ENCODE results near the gene MAGI3. TPM values are rescaled to one million over a fixed set of nuclear protein-coding genes. Genes with fewer than 3 reads are reported as not detected.
"Not testable (repeated sequence)": the region's sequence is repeated elsewhere in the genome, so short reads cannot be mapped to it uniquely, and the experiment has no call there.

The MAGI3 gene
- total and polyA plus RNA-seq, 5 donors from 2014 or later, result 1.4 to 4.9 (median 2.5) TPM

- H3K36me3 ChIP-seq (ENCODE audit: control insufficient read depth, insufficient read depth, low read length); H3K36me3 Mint-ChIP-seq; H3K27me3 ChIP-seq (ENCODE audit: control insufficient read depth, insufficient read depth, low read length); H3K4me1 Mint-ChIP-seq; ATAC-seq (ENCODE audit: low read depth in 2 of 2); H3K4me3 ChIP-seq (ENCODE audit: low read depth, low read length); DNase-seq; H3K27ac Mint-ChIP-seq; H3K9me3 ChIP-seq (ENCODE audit: control insufficient read depth in 2 of 2, low read length in 2 of 2); H3K27me3 Mint-ChIP-seq; H3K4me3 Mint-ChIP-seq; H3K4me1 ChIP-seq (ENCODE audit: control insufficient read depth, insufficient read depth, low read length, poor library complexity, severe bottlenecking); H3K27ac ChIP-seq (ENCODE audit: insufficient read depth, low read length, poor library complexity, severe bottlenecking): not testable (repeated sequence)
- peaks cover 0 to 24% (median 12%) of the 10 kb centered on the region in 7 donors for H3K9me3 Mint-ChIP-seq
Observed at GRCh38 chr1:113575744-113576260, 185.5 kb downstream of the MAGI3 start.

DNA sequence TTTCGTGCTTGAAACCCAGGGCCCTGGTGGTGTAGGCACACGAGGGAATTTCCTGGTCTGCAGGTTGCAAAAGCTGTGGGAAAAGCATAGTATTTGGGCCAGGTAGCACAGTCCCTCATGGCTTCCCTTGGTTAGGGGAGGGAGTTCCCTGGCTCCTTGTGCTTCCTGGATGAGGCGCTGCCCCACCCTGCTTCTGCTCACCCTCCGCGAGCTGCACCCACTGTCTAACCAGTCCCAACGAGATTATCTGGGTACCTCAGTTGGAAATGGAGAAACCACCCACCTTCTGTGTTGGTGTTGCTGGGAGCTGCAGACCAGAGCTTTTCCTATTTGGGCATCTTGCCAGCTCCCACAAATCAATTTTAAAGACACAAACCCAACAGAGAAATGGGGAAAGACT, 186.0 kb downstream of the MAGI3 start:
- Mint-ChIP-seq H3K9me3 (peaks cover 0 to 20% (median 11%) of the 10 kb centered on the region in 7 donors), H3K27me3 (peaks cover 3% of the 10 kb centered on the region)
- no peak for ATAC-seq (ENCODE audit: low read depth in 2 of 2)

GRCh38 chr1:113579256-113580018, 189.1 kb downstream of the MAGI3 start:
- Histone ChIP-seq H3K4me3 (ENCODE audit: low read depth, low read length) (no peak overlapping the region), H3K27ac (ENCODE audit: insufficient read depth, low read length, poor library complexity, severe bottlenecking) (no peak overlapping the region), H3K36me3 (ENCODE audit: control insufficient read depth, insufficient read depth, low read length) (no peaks in the 10 kb centered on the region), H3K27me3 (ENCODE audit: control insufficient read depth, insufficient read depth, low read length) (no peaks in the 10 kb centered on the region), H3K4me1 (ENCODE audit: control insufficient read depth, insufficient read depth, low read length, poor library complexity, severe bottlenecking) (no peaks in the 10 kb centered on the region), H3K9me3 (ENCODE audit: control insufficient read depth in 2 of 2, low read length in 2 of 2) (no peaks in the 10 kb centered on the region)
- ATAC-seq (ENCODE audit: low read depth in 2 of 2) (no peak), DNase-seq (no peak)
- no peaks in the 10 kb centered on the region for H3K27me3 Mint-ChIP-seq
- H3K9me3 Mint-ChIP-seq, result peaks cover 0 to 5% (median 0%) of the 10 kb centered on the region in 7 donors
- H3K27ac Mint-ChIP-seq, result no peak overlapping the region
- no peaks in the 10 kb centered on the region for H3K36me3 Mint-ChIP-seq
- no peaks in the 10 kb centered on the region for H3K4me1 Mint-ChIP-seq
- H3K4me3 Mint-ChIP-seq, result no peak overlapping the region

More for the DNA sequence above, 186.0 kb downstream of the MAGI3 start:
- Histone ChIP-seq H3K9me3 (ENCODE audit: control insufficient read depth in 2 of 2, low read length in 2 of 2) (no peaks in the 10 kb centered on the region), H3K27ac (ENCODE audit: insufficient read depth, low read length, poor library complexity, severe bottlenecking) (no peak overlapping the region), H3K27me3 (ENCODE audit: control insufficient read depth, insufficient read depth, low read length) (no peaks in the 10 kb centered on the region), H3K36me3 (ENCODE audit: control insufficient read depth, insufficient read depth, low read length) (no peaks in the 10 kb centered on the region), H3K4me1 (ENCODE audit: control insufficient read depth, insufficient read depth, low read length, poor library complexity, severe bottlenecking) (no peaks in the 10 kb centered on the region), H3K4me3 (ENCODE audit: low read depth, low read length) (no peak overlapping the region)
- DNase-seq, result no peak
- no peak overlapping the region for H3K4me3 Mint-ChIP-seq
- no peaks in the 10 kb centered on the region for H3K4me1 Mint-ChIP-seq
- H3K36me3 Mint-ChIP-seq, result no peaks in the 10 kb centered on the region
- H3K27ac Mint-ChIP-seq, result no peak overlapping the region

- Mint-ChIP-seq H3K27ac (no peak overlapping the region), H3K9me3 (peaks cover 0 to 5% (median 0%) of the 10 kb centered on the region in 7 donors), H3K4me3 (no peak overlapping the region), H3K36me3 (no peaks in the 10 kb centered on the region), H3K27me3 (no peaks in the 10 kb centered on the region), H3K4me1 (no peaks in the 10 kb centered on the region)
- Histone ChIP-seq H3K9me3 (ENCODE audit: control insufficient read depth in 2 of 2, low read length in 2 of 2) (no peaks in the 10 kb centered on the region), H3K27me3 (ENCODE audit: control insufficient read depth, insufficient read depth, low read length) (no peaks in the 10 kb centered on the region), H3K27ac (ENCODE audit: insufficient read depth, low read length, poor library complexity, severe bottlenecking) (no peak overlapping the region), H3K4me1 (ENCODE audit: control insufficient read depth, insufficient read depth, low read length, poor library complexity, severe bottlenecking) (no peaks in the 10 kb centered on the region), H3K4me3 (ENCODE audit: low read depth, low read length) (no peak overlapping the region), H3K36me3 (ENCODE audit: control insufficient read depth, insufficient read depth, low read length) (no peaks in the 10 kb centered on the region)
- DNase-seq (no peak), ATAC-seq (ENCODE audit: low read depth in 2 of 2) (no peak)
Observed at GRCh38 chr1:113581323-113581722, 191.0 kb downstream of the MAGI3 start.

DNA sequence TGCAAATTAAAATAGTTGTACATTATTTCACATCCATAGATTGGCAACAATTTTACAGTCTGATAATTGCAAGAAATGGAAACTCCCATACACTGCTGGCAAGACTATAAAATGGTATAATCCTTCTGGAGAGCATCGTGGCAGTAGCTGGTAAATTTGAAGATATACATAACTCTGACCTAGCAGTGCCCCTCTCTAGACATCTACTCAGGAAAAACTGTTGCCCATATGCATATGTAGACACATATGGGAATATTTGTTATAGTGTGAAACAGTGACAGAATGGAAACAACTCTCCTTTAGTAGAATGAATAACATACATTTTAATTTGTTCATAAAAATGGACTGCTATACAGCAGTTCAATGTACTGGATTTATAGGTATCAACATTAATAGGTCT, 191.8 kb downstream of the MAGI3 start:
- H3K4me3 Mint-ChIP-seq, result no peak overlapping the region
- H3K4me1 Mint-ChIP-seq, result no peaks in the 10 kb centered on the region
- H3K27ac Mint-ChIP-seq, result peak overlapping the region in 1 of 3 donors; percentile 2
- H3K27me3 Mint-ChIP-seq, result no peaks in the 10 kb centered on the region
- H3K27me3 ChIP-seq (ENCODE audit: control insufficient read depth, insufficient read depth, low read length), result no peaks in the 10 kb centered on the region
- no peaks in the 10 kb centered on the region for H3K4me1 ChIP-seq (ENCODE audit: control insufficient read depth, insufficient read depth, low read length, poor library complexity, severe bottlenecking)
- no peak overlapping the region for H3K4me3 ChIP-seq (ENCODE audit: low read depth, low read length)
- no peak for ATAC-seq (ENCODE audit: low read depth in 2 of 2)
- no peak overlapping the region for H3K27ac ChIP-seq (ENCODE audit: insufficient read depth, low read length, poor library complexity, severe bottlenecking)
- H3K36me3 ChIP-seq (ENCODE audit: control insufficient read depth, insufficient read depth, low read length), result no peaks in the 10 kb centered on the region
- H3K9me3 ChIP-seq (ENCODE audit: control insufficient read depth in 2 of 2, low read length in 2 of 2), result no peaks in the 10 kb centered on the region
- H3K36me3 Mint-ChIP-seq, result peaks cover under 1% of the 10 kb centered on the region
- DNase-seq, result no peak
- H3K9me3 Mint-ChIP-seq, result peaks cover 0 to 1% (median 0%) of the 10 kb centered on the region in 7 donors

GRCh38 chr1:113587475-113587874, 197.2 kb downstream of the MAGI3 start:
- ATAC-seq (ENCODE audit: low read depth in 2 of 2), result no peak
- no peak overlapping the region for H3K27ac ChIP-seq (ENCODE audit: insufficient read depth, low read length, poor library complexity, severe bottlenecking)
- no peaks in the 10 kb centered on the region for H3K4me1 Mint-ChIP-seq
- H3K4me1 ChIP-seq (ENCODE audit: control insufficient read depth, insufficient read depth, low read length, poor library complexity, severe bottlenecking), result no peaks in the 10 kb centered on the region
- no peak for DNase-seq
- H3K36me3 ChIP-seq (ENCODE audit: control insufficient read depth, insufficient read depth, low read length), result no peaks in the 10 kb centered on the region
- H3K9me3 ChIP-seq (ENCODE audit: control insufficient read depth in 2 of 2, low read length in 2 of 2), result no peaks in the 10 kb centered on the region
- no peaks in the 10 kb centered on the region for H3K27me3 Mint-ChIP-seq
- no peak overlapping the region for H3K27ac Mint-ChIP-seq
- no peak overlapping the region for H3K4me3 ChIP-seq (ENCODE audit: low read depth, low read length)
- H3K9me3 Mint-ChIP-seq, result no peaks in the 10 kb centered on the region
- peaks cover 5% of the 10 kb centered on the region for H3K36me3 Mint-ChIP-seq
- H3K27me3 ChIP-seq (ENCODE audit: control insufficient read depth, insufficient read depth, low read length), result no peaks in the 10 kb centered on the region
- H3K4me3 Mint-ChIP-seq, result no peak overlapping the region

DNA sequence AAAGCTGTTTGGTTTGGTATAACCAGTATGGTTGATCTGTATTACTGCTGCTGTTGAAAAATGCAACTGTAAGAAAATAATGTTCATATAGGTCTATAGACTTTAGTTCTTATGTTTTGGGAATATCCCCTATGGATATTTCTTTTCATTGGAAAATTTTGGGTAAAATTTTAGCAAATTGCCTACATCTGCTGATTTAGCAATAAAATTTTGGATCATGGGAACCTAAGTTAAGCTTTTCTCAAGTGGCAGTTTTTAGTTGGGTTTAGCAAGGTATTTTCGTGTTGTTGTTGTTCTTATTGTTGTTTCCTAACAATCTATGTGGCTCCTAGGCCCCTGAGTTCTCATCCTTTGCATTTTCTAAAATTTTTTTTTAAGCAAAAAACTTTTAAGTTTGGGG, 201.9 kb downstream of the MAGI3 start:
- Mint-ChIP-seq H3K36me3 (peaks cover 5% of the 10 kb centered on the region), H3K9me3 (peaks cover 2 to 14% (median 2%) of the 10 kb centered on the region in 7 donors), H3K27me3 (no peaks in the 10 kb centered on the region), H3K4me1 (no peaks in the 10 kb centered on the region), H3K4me3 (no peak overlapping the region), H3K27ac (no peak overlapping the region)
- H3K27ac ChIP-seq (ENCODE audit: insufficient read depth, low read length, poor library complexity, severe bottlenecking), result no peak overlapping the region
- no peaks in the 10 kb centered on the region for H3K36me3 ChIP-seq (ENCODE audit: control insufficient read depth, insufficient read depth, low read length)
- ATAC-seq (ENCODE audit: low read depth in 2 of 2) (no peak), DNase-seq (no peak)
- H3K27me3 ChIP-seq (ENCODE audit: control insufficient read depth, insufficient read depth, low read length), result no peaks in the 10 kb centered on the region
- no peaks in the 10 kb centered on the region for H3K4me1 ChIP-seq (ENCODE audit: control insufficient read depth, insufficient read depth, low read length, poor library complexity, severe bottlenecking)
- H3K4me3 ChIP-seq (ENCODE audit: low read depth, low read length), result no peak overlapping the region
- peaks cover 6 to 8% of the 10 kb centered on the region in 2 experiments for H3K9me3 ChIP-seq (ENCODE audit: control insufficient read depth in 2 of 2, low read length in 2 of 2)

Data from CD4-positive, CD25-positive, alpha-beta regulatory T cell (primary cell).